GM18868 (cell line): ENCODE results near the gene POLR1F.

Experiments
- ATAC-seq: cut with Tn5 transposase; IDR thresholded peaks from one replicate; pipeline ENCODE4 v1.9.1; 2021; ENCODE audit warnings: mild to moderate bottlenecking, moderate library complexity; ENCODE audit not compliant: unreplicated experiment

POLR1F gene

GRCh38 chr7:19677180-19677579 is 31.7 kb downstream of the POLR1F start:
- ATAC-seq = peak; percentile 96

GRCh38 chr7:19675816-19676215 is 33.0 kb downstream of the POLR1F start:
- no peak for ATAC-seq

GRCh38 chr7:19674266-19674960 is 34.4 kb downstream of the POLR1F start:
- ATAC-seq = no peak

GRCh38 chr7:19670806-19671205 is 38.0 kb downstream of the POLR1F start:
- no peak for ATAC-seq

GRCh38 chr7:19665399-19666008 is 43.3 kb downstream of the POLR1F start:
- ATAC-seq = peak; percentile 38

GRCh38 chr7:19663816-19664462 is 44.9 kb downstream of the POLR1F start:
- peak; percentile 98 for ATAC-seq

GRCh38 chr7:19648791-19649190 is 60.0 kb downstream of the POLR1F start:
- no peak for ATAC-seq
